HG02588 (cell line): Measurements from ENCODE around the gene DISC1.
"Not testable (repeated sequence)": the region's sequence is repeated elsewhere in the genome, so short reads cannot be mapped to it uniquely, and the experiment has no call there.

Experiments used
- ATAC-seq: cut with Tn5 transposase; IDR thresholded peaks from one replicate; pipeline ENCODE4 v1.9.1; 2021; ENCODE audit warnings: mild to moderate bottlenecking, moderate library complexity; ENCODE audit not compliant: unreplicated experiment

Gene DISC1

GRCh38 chr1:231626535-231626950, at the start of gene DISC1:
Gene DISC1 (plus strand): TSS chr1:231626790. CDS start chr1:231626868, 78 bp downstream.
- ATAC-seq, result no peak

DNA sequence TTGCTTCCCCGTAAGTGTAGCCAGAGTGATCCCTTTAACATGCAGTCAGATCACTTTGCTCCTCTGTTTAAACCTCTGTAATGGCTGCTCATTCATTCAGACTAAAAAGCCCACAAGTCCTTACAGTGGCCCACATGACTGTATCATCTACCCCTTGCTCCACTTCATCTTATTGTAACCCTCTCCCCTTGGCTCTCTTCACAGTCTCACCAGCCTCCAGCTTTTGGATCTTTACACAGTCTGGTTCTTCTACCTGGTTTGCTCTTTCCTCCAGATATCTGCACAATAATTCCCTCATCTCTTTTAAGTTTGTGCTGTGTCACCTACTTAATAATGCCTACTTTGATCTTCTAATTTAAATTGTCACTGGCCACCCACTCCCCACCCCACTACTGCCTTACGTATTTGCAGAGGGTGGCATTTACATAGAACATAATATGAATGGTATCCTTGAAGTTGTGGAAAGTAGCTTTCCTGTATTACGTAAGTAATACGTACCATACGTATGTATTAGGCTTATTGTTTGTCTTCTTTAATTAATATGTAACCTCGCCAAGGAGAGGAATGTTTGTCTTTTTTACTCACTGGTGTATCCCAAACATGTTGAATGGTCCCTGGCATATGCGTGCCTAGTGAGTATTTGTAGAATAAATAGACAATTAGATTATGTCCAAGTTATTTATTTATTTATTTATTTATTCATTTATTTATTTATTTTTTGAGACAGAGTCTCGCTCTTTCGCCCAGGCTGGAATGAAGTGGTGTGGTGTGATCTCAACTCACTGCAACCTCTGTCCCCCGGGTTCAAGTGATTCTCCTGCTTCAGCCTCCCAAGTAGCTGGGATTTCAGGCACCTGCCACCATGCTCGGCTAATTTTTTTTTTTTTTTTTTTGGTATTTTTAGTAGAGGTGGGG, 49.5 kb upstream of the DISC1 start:
- ATAC-seq, result no peak

- ATAC-seq, result no peak
Observed at GRCh38 chr1:231580874-231581273, 45.7 kb upstream of the DISC1 start.

- no peak for ATAC-seq
Observed at GRCh38 chr1:231581859-231582258, 44.7 kb upstream of the DISC1 start.

DNA sequence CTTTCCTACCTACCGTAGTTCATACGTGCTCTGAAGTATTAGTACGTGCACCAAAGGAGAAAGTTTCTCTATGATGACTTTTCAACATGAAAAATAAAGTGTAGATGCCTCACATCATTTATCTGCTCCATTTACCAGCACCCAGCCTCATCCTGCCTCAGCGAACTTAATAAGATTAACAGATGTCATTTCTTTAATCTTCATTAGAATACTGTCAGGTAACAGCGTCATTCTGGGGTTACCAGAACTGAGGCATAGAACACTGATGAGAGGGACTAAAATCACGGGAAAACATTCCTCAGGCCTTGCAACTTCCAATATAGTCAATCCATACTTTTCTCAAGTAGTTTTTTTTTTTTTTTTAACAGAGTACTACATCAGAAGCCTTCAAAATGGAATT, 43.2 kb upstream of the DISC1 start:
- ATAC-seq, result no peak

DNA sequence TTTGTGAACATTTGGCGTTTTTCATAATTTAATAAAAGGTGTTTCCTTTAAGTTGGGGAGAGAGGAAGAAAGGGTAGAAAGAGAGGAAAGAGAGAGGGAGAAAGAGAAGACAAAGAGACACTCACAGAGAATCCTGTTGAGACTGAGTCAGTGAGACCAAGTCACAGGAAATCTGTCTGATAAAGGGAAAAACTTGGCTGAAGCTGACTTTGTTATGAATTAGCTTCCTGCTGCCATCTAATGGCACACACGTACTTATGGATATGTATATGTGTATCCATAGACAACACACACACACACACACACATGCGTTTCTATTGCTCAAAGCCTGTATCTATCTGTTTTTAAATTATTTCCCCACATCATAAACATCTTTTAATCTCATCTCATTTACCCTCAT, 42.5 kb upstream of the DISC1 start:
- no peak for ATAC-seq

- ATAC-seq, result no peak
Observed at GRCh38 chr1:231584921-231585320, 41.7 kb upstream of the DISC1 start.

- ATAC-seq, result no peak
Observed at GRCh38 chr1:231590453-231591198, 36.0 kb upstream of the DISC1 start.

DNA sequence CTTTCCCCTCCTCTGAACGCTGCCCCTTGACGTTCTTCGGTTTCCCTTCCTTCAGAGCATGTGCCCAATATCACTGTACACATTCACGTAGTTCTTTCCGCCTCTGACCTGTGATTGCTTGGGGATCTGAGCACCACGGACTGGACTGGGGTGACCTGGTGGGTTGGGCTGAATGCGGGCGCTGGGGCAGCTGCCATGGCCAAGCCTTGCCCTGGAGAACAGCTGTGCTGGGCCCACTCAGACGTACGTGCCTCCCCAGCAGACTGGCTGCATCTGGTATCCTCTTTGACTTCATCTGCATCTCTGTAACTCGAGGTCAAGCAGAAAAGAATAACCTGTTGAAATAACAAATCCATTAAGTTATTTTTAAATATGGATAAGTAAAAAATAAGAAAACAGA, 35.1 kb upstream of the DISC1 start:
- ATAC-seq, result no peak

GRCh38 chr1:231592809-231593208, 33.8 kb upstream of the DISC1 start:
- no peak for ATAC-seq

GRCh38 chr1:231593264-231593663, 33.3 kb upstream of the DISC1 start:
- not testable (repeated sequence) for ATAC-seq

DNA sequence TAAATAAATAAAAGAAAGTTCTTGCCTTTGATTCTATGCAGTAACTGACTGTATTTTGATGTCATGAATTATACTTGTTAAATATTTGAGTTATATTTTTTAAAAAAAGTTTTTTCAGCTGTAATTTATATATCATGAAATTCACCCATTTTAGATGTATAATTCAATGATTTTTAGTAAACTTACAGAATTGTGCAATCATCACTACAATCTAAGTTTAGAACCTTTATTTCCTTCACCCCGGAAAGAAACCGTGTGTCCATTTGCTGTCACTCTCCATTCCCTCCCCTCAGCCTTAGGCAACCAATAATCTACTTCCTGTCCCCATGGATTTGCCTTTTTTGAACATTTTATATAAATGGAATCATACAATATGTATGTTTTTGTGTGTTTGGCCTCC, 32.5 kb upstream of the DISC1 start:
- ATAC-seq, result no peak

- no peak for ATAC-seq
Observed at GRCh38 chr1:231594749-231595148, 31.8 kb upstream of the DISC1 start.

DNA sequence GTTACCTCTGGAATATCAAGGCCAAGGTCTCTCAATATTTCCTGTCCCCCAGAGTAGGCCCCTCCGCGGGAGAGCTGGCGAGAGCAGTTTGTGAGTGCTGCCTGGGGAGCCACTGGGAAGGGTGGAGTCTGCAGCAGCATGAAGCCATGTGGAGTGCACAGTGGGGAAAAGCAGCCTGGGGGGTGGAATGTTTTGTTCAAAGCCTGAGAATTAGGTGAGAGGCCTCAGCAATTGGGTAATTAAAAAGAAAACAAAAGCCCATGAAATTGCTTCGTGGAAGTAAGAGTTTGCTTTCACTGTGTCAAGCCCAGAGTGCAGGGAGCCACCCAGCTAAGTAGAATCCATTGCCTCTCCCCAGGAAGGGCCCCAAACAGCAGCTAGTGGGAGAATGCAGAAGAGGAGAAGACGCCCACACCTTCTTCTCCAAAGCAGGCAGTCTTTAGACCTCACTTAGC, 30.2 kb upstream of the DISC1 start:
- ATAC-seq, result no peak

GRCh38 chr1:231597971-231598370, 28.6 kb upstream of the DISC1 start:
- no peak for ATAC-seq

DNA sequence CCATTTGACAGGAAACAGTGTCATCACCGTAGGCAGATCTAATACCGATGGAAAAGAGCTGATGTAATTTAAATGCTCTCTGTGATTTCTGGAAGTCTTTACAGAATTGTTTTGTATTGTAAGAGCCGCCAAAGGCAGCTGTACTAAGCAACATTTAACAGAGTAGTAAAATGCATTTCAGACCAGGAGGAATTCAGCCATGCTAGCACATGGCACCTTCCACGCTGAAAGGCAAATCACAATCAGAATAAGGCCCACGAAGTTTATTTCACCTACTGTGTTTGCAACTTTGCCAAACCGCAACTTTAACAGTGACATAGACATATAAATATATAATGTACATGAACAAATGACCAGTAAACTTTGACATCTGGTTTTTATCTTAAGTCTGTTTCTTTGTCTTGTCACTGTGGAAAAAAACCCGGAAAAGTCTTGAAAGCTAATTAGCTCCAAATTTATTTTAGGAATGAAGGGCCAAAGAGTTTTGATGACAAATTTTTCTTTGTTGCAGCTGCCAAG, 26.1 kb upstream of the DISC1 start:
- no peak for ATAC-seq

GRCh38 chr1:231601824-231602672, 24.5 kb upstream of the DISC1 start:
- ATAC-seq, result no peak

DNA sequence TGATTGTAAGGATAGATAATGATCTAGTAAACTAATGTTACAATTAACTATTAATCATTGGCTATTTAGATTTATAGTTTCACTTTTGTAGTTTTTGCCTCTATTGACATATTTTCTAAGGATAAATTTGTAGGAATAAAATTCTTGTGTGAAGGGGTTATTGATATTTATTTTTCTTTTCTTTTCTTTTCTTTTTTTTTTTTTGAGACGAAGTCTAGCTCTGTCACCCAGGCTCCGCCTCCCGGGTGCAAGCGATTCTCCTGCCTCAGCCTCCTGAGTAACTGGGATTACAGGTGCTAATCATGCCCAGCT, 24.0 kb upstream of the DISC1 start:
- no peak for ATAC-seq

DNA sequence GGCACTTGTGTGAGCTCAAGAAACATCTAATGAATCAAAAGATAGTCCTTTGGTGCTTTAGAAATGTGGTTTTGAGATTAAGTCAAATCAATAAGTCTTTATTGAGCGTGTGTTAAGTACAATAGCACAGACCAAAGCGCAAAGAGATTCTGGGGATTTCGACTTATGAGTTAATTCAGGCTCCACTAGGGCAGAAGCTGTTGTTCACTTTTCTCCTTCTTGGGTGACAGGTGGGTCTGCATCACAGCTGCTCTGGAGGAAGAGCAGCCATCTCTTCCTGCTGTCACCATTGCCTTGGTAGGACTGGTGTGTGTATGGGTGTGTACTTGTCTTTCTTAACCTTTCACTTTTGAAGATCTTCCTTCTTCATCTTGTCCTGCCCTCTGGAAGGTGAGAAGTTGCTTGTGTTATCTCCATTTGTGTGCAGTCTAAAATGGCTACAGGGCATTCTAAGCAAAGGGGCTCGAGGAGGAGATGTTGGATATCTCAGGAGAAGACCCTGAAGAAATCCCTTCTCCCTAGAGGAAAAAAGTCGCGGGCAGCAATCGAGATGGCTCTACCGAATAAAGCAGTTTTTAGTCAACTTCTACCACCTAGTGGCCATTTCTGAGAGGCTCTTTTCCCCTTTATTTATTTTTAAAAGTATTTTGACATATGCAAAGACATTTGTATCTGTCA, 22.9 kb upstream of the DISC1 start:
- no peak for ATAC-seq

GRCh38 chr1:231604276-231604621, 22.3 kb upstream of the DISC1 start:
- ATAC-seq, result no peak
